CD4-positive, alpha-beta T cell (primary cell): ENCODE data around the gene PRKN. TPM values are rescaled to one million over a fixed set of nuclear protein-coding genes. Genes with fewer than 3 reads are reported as not detected.
"Not testable (repeated sequence)": the region's sequence is repeated elsewhere in the genome, so short reads cannot be mapped to it uniquely, and the experiment has no call there.

Experiments
- ATAC-seq: fragments of 200-7000 bp; cut with Tn5 transposase; one replicate; pipeline ENCODE4 v1.10.0; 2022; ENCODE audit warnings: mild to moderate bottlenecking; ENCODE audit not compliant: poor library complexity
- CTCF ChIA-PET: fragments of 350-600 bp; sonication (Branson Sonifier 250); formaldehyde crosslinking; loops from one replicate; lab custom pipeline; 2021; ENCODE audit warnings: antibody characterized with exemption, inconsistent platforms; lab: Charles Lee
- POLR2A ChIA-PET: fragments of 350-600 bp; sonication (Branson Sonifier 250); formaldehyde crosslinking; loops from one replicate; lab custom pipeline; 2021; ENCODE audit warnings: antibody characterized with exemption, inconsistent platforms; lab: Charles Lee
- DNase-seq, 14 experiments: peaks; one replicate each; pipeline ENCODE4 v3.0.0-alpha.2; 2013 to 2020; ENCODE audit warnings: mixed read lengths in 2 of 14
- H3K27ac ChIP-seq, 2 donors: one replicate each; pipeline versions ENCODE4 v1.5.1 to v1.7.0; 2013; ENCODE audit warnings: low read length in 2 of 2, low read depth in 1 of 2, mild to moderate bottlenecking in 1 of 2
- H3K27me3 ChIP-seq, 2 experiments: 1 replicate in 1 of 2; 2 replicates in 1 of 2; pipeline versions ENCODE4 v1.6.1 to v1.7.0; 2013; ENCODE audit warnings: low read length in 2 of 2, control low read depth in 1 of 2, mild to moderate bottlenecking in 1 of 2, moderate library complexity in 1 of 2; ENCODE audit not compliant: insufficient read depth in 2 of 2, control insufficient read depth in 1 of 2
- H3K36me3 ChIP-seq: one replicate; pipeline ENCODE4 v1.6.1; 2013; ENCODE audit warnings: low read length, control low read depth; ENCODE audit not compliant: insufficient read depth
- H3K4me1 ChIP-seq: one replicate; pipeline ENCODE4 v1.6.1; 2013; ENCODE audit warnings: low read length, control low read depth; ENCODE audit not compliant: insufficient read depth
- H3K4me3 ChIP-seq: one replicate; pipeline ENCODE4 v1.5.1; 2013; ENCODE audit warnings: mild to moderate bottlenecking, low read length, moderate library complexity
- H3K9me3 ChIP-seq, 2 experiments: 1 replicate in 1 of 2; 2 replicates in 1 of 2; pipeline versions ENCODE4 v1.6.1 to v1.7.0; 2013; ENCODE audit warnings: low read length in 2 of 2, mild to moderate bottlenecking in 2 of 2, control low read depth in 1 of 2, moderate library complexity in 1 of 2; ENCODE audit not compliant: control insufficient read depth in 1 of 2, insufficient read depth in 1 of 2
- H3K27ac Mint-ChIP-seq: one replicate; pipeline ENCODE4 v1.8.0; 2020; ENCODE audit warnings: mixed read lengths
- H3K27me3 Mint-ChIP-seq: one replicate; pipeline ENCODE4 v1.8.0; 2021; ENCODE audit warnings: mixed read lengths
- H3K36me3 Mint-ChIP-seq: one replicate; pipeline ENCODE4 v1.8.0; 2021; ENCODE audit warnings: low read depth, mixed read lengths
- H3K4me1 Mint-ChIP-seq: one replicate; pipeline ENCODE4 v1.8.0; 2021; ENCODE audit warnings: low read depth, mixed read lengths
- H3K4me3 Mint-ChIP-seq: one replicate; pipeline ENCODE4 v1.8.0; 2020; ENCODE audit warnings: mild to moderate bottlenecking, mixed read lengths
- H3K9me3 Mint-ChIP-seq: one replicate; pipeline ENCODE4 v1.8.0; 2020; ENCODE audit warnings: mixed read lengths
- CTCF ChIP-seq: fragments of 200-600 bp; IDR thresholded peaks from one replicate; pipeline ENCODE4 v1.8.0; 2022; ENCODE audit warnings: antibody characterized with exemption, mild to moderate bottlenecking
- intact Hi-C, 2 experiments: fragments of 100-400 bp; cut with DNase I in 1 of 2; cut with micrococcal nuclease in 1 of 2; formaldehyde crosslinking; loops; one replicate each; pipeline versions ENCODE4 v1.15.1 to v1.9.0; 2023 to 2025; cut with DNase I, micrococcal nuclease
- total RNA-seq, 174 experiments: library from RNA in 2 of 174; stranded (reverse) in 2 of 174; gene quantifications; one replicate each; pipeline ENCODE4 v1.2.3 and lab custom pipeline; 2021 to 2026

PRKN gene
- total RNA-seq, 2 experiments from 2014 or later = 5.2 to 5.4 TPM

- ChIA-PET CTCF (interaction anchor here (0.7 kb wide), 1 partner anchor 26 kb away, joined by 3 read pairs; no protein-coding TSS in a partner anchor), POLR2A (no interaction called here)
- Histone ChIP-seq H3K4me1 (no peaks in the 10 kb centered on the region), H3K9me3 (no peaks in the 10 kb centered on the region), H3K27ac (no peak overlapping the region), H3K4me3 (no peak overlapping the region), H3K27me3 (no peaks in the 10 kb centered on the region), H3K36me3 (no peaks in the 10 kb centered on the region)
- DNase-seq (no peak), ATAC-seq (no peak)
- no peak overlapping the region for H3K27ac Mint-ChIP-seq
- no peaks in the 10 kb centered on the region for H3K36me3 Mint-ChIP-seq
- H3K4me1 Mint-ChIP-seq = peaks cover 7% of the 10 kb centered on the region
- H3K27me3 Mint-ChIP-seq = no peaks in the 10 kb centered on the region
- H3K4me3 Mint-ChIP-seq = no peak overlapping the region
- intact Hi-C loops = no loop called here
- H3K9me3 Mint-ChIP-seq = no peaks in the 10 kb centered on the region
- TF ChIP-seq CTCF = no peak
These were observed 898.3 kb downstream of the PRKN start for GRCh38 chr6:161829291-161829729.

- no peaks in the 10 kb centered on the region for H3K27me3 ChIP-seq
- H3K4me3 ChIP-seq = no peak overlapping the region
- H3K27ac ChIP-seq = no peak overlapping the region
- ATAC-seq = no peak
- H3K27ac Mint-ChIP-seq = no peak overlapping the region
- ChIA-PET CTCF (no interaction called here), POLR2A (no interaction called here)
- H3K9me3 Mint-ChIP-seq = no peaks in the 10 kb centered on the region
- no peaks in the 10 kb centered on the region for H3K27me3 Mint-ChIP-seq
- no peak for TF ChIP-seq CTCF
- DNase-seq = no peak
- H3K4me1 ChIP-seq = no peaks in the 10 kb centered on the region
- intact Hi-C loops = no loop called here
- peaks cover 7% of the 10 kb centered on the region for H3K4me1 Mint-ChIP-seq
- H3K4me3 Mint-ChIP-seq = no peak overlapping the region
- no peaks in the 10 kb centered on the region for H3K36me3 Mint-ChIP-seq
- no peaks in the 10 kb centered on the region for H3K9me3 ChIP-seq
- H3K36me3 ChIP-seq = no peaks in the 10 kb centered on the region
These were observed 899.2 kb downstream of the PRKN start for GRCh38 chr6:161828355-161828754.

- ChIA-PET POLR2A (no interaction called here), CTCF (no interaction called here)
- DNase-seq (no peak), ATAC-seq (no peak)
- Mint-ChIP-seq H3K4me3 (no peak overlapping the region), H3K4me1 (peaks cover 7% of the 10 kb centered on the region), H3K27me3 (no peaks in the 10 kb centered on the region), H3K9me3 (no peaks in the 10 kb centered on the region), H3K27ac (no peak overlapping the region), H3K36me3 (no peaks in the 10 kb centered on the region)
- no peaks in the 10 kb centered on the region for H3K27me3 ChIP-seq
- H3K9me3 ChIP-seq = no peaks in the 10 kb centered on the region
- no peak overlapping the region for H3K4me3 ChIP-seq
- intact Hi-C loops = no loop called here
- no peak overlapping the region for H3K27ac ChIP-seq
- no peak for TF ChIP-seq CTCF
- no peaks in the 10 kb centered on the region for H3K36me3 ChIP-seq
- H3K4me1 ChIP-seq = no peaks in the 10 kb centered on the region
These were observed 901.1 kb downstream of the PRKN start for GRCh38 chr6:161826512-161826911.

DNA sequence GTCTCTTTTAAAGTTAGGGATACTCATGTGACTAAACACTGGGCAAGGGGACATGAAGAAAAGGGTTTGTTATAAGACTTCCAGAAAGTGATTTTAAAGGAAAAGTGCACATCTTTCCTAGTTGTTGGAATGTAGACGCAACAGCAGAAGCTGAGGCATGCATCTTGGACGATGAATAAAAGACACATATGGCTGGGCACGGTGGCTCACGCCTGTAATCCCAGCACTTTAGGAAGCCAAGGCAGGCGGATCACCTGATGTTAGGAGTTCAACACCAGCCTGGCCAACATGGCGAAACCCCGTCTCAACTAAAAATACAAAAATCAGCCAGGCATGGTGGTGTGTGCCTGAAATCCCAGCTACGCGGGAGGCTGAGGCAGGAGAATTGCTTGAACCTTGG, 905.4 kb downstream of the PRKN start:
- H3K27ac ChIP-seq, H3K27ac Mint-ChIP-seq, H3K4me3 Mint-ChIP-seq, ATAC-seq, H3K27me3 Mint-ChIP-seq, H3K27me3 ChIP-seq, H3K4me3 ChIP-seq, H3K9me3 ChIP-seq, H3K4me1 Mint-ChIP-seq, intact Hi-C loops, DNase-seq, CTCF ChIA-PET, H3K4me1 ChIP-seq, H3K9me3 Mint-ChIP-seq, POLR2A ChIA-PET, H3K36me3 ChIP-seq, H3K36me3 Mint-ChIP-seq: not testable (repeated sequence)
